Uterine smooth muscle cell (primary cell): ENCODE data around the gene SMIM5. TPM values are rescaled to one million over a fixed set of nuclear protein-coding genes. Genes with fewer than 3 reads are reported as not detected.

ENCODE experiments used
- total RNA-seq: library from RNA; depleted of rRNA; stranded (reverse); fragments of >200 nt; gene quantifications from 2 replicates; pipeline ENCODE4 v1.2.3, GENCODE V29; 2014

SMIM5 gene
- not detected in 2 replicates for total RNA-seq

DNA sequence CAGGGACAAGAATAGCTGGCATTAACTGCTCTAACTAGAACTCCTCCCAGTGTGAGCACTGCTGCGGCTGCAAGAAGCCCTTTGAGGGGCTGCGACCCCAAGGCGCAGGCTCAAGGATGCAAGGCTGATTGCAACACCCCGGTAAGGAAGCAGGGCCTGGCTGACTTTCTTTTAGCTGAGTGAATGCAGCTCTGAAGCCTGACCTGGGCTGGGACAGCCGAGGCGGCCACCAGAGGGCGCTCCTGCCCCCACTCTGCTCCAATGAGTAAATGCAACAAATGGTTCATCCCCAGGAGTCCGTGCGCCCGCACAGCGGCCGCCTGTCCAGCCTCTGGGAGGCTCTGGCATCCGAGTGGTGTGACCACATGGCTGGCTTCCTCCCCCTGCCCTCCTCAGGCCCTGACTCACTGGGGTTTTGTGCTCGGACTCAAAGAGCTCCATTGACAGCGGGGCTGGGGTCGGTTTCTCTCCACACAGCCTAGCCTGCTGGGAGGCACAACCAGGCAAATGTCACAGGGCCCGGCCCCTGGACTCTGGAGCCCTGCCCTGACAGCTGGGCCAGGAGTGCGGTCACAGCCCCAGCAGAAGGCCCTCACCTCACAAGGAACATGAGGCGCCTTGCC, at the start of gene SMIM5:
Gene SMIM5 (plus strand): TSS at position 572 of the 623 bp plus-strand sequence. CDS start 6,768 bp downstream, outside the sequence.

GRCh38 chr17:75587675-75588595, 45.3 kb upstream of the SMIM5 start, which contains the start of gene MYO15B:
Gene MYO15B, plus strand, starts transcription at chr17:75587800. Its CDS starts 258 bp downstream, at chr17:75588058.

GRCh38 chr17:75666959-75667790, 33.9 kb downstream of the SMIM5 start, which contains the start of the genes RECQL5 and SAP30BP:
Gene RECQL5, minus strand, starts transcription at chr17:75667154. Its CDS starts 597 bp downstream, at chr17:75666557.
Gene SAP30BP, plus strand, starts transcription at chr17:75667338. Its CDS starts 35 bp downstream, at chr17:75667373.

Other genes starting within 250 kb of the SMIM5 start
- gene GRB2, start 227.8 kb upstream of the SMIM5 start, total RNA-seq, result 84.1 and 87.1 TPM in 2 replicates
- 36.4 and 38.3 TPM in 2 replicates for gene TMEM94, start 176.8 kb upstream of the SMIM5 start, total RNA-seq
- gene CASKIN2, start 117.9 kb upstream of the SMIM5 start, total RNA-seq, result 6.2 and 6.6 TPM in 2 replicates
- 13.5 and 15.7 TPM in 2 replicates for gene TSEN54, start 116.9 kb upstream of the SMIM5 start, total RNA-seq
- 0.12 and 0.33 TPM in 2 replicates for gene LLGL2, start 107.7 kb upstream of the SMIM5 start, total RNA-seq
- gene MYO15B, start 45.6 kb upstream of the SMIM5 start, total RNA-seq, result 6.3 and 9.4 TPM in 2 replicates
- 19.1 and 23.4 TPM in 2 replicates for gene RECQL5, start 33.7 kb downstream of the SMIM5 start, total RNA-seq
- 56.0 and 84.6 TPM in 2 replicates for gene SAP30BP, start 33.9 kb downstream of the SMIM5 start, total RNA-seq
- gene ITGB4, start 88.0 kb downstream of the SMIM5 start, total RNA-seq, result under 0.01 and 0.62 TPM in 2 replicates
- gene GALK1, start 131.8 kb downstream of the SMIM5 start, total RNA-seq, result 39.5 and 41.5 TPM in 2 replicates
- 17.1 and 19.6 TPM in 2 replicates for gene UNK, start 151.4 kb downstream of the SMIM5 start, total RNA-seq
- gene UNC13D, start 211.0 kb downstream of the SMIM5 start, total RNA-seq, result 1.00 and 1.2 TPM in 2 replicates
- 20.4 and 26.5 TPM in 2 replicates for gene WBP2, start 221.9 kb downstream of the SMIM5 start, total RNA-seq
- gene TRIM47, start 245.1 kb downstream of the SMIM5 start, total RNA-seq, result 3.2 and 4.5 TPM in 2 replicates